GM21526 (cell line): ENCODE measurements around the gene CNTNAP5.
"Not testable (repeated sequence)": the region's sequence is repeated elsewhere in the genome, so short reads cannot be mapped to it uniquely, and the experiment has no call there.

ENCODE experiments used
- ATAC-seq: cut with Tn5 transposase; IDR thresholded peaks from one replicate; pipeline ENCODE4 v1.9.1; 2021; ENCODE audit warnings: moderate library complexity; ENCODE audit not compliant: unreplicated experiment, low FRiP score

Gene CNTNAP5

DNA sequence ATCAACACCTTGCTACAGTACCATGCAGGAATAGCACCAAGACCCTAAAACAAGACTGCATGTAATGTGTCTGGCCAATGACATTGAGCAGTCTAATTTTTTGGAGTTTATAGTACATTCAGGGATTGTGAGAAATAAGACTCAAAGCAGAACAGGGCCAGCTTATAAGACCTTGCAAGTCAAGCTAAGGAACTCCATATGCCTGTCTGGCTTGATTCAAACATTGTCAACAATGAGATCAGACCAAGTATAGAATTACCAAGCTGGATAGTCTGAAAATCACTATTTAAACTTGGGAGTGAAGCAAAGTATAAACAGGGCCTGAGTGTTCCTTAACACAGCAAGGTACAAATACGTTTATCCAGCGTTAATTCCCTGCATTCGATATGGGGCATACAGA lies 370.9 kb downstream of the CNTNAP5 start:
- ATAC-seq: no peak

DNA sequence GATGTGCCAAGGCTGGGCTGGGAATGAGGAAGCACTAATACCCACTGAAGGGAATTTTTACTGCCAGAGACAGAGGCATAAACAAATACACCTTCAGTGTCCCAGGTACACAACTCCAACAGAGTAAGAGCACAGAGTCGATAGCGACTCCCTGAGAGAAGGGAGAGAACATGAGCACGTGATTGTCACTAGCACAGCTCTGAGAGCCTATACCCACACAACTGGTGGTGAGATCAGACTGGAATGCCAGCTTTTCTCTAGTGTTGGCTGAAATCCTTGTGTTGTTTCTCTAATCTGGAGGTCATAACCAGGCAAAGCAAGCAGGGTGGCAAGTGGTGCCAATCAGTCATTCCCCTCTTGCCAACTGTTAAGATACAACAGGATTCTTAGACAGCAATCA lies 377.2 kb downstream of the CNTNAP5 start:
- no peak for ATAC-seq

- not testable (repeated sequence) for ATAC-seq
These were observed 382.9 kb downstream of the CNTNAP5 start for GRCh38 chr2:124407836-124408534.

DNA sequence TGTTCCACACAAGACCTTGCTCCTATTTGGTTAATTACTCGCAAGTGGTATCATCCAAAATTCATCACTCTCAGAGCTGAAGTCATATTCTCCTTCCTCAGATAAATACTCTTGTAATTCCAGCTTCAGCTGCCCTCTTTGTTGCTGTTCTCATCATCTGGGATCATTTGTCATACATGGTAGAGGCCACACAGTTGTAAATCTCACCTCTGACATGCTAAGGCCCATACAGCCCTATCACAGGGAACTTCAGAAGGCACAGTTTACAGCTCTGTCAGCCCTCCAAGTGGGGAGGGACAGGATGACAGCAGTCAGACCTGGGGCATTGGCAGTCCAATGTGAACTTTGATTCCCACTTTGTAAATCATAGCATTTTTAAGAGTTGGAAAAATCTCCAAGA lies 399.0 kb downstream of the CNTNAP5 start:
- no peak for ATAC-seq

GRCh38 chr2:124426122-124426521 lies 401.0 kb downstream of the CNTNAP5 start:
- no peak for ATAC-seq

DNA sequence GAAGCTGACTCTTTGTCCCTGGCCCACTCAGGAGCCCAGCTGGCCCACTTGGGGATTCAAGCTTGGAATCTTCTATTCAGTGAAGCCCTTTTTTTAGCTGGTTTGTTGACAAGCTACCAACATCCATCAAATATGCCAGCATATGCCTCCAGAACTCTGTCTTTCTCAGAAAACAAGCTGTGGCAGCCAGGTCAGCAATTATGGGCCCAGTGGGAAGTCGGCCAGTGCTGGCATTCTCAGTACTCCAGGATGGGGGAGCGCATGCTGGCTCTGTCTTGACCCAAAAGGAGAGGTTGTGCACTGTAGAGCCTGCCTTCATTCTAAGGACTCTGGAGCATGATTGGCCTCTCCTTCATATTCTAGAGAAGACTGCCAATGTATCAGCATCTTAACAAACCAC lies 401.5 kb downstream of the CNTNAP5 start:
- ATAC-seq: no peak

DNA sequence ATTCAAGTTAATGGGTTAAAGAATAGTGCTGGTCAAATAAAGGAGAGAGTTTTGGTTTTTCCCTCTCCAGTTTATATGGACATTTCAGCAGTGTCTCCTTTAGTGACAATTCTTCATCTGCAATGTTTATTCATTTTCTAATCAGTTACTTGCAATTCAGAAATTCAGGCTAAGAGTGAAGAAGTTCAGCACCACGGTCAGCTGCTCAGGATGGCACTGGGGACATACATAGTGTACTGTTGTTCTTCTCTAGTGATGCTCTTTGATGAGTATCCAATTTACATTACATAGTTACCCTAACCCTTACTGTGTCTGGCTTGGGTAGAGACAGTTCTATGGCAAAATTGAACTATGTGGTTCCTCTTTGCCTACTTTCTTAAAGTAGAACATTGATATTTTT lies 412.7 kb downstream of the CNTNAP5 start:
- no peak for ATAC-seq

DNA sequence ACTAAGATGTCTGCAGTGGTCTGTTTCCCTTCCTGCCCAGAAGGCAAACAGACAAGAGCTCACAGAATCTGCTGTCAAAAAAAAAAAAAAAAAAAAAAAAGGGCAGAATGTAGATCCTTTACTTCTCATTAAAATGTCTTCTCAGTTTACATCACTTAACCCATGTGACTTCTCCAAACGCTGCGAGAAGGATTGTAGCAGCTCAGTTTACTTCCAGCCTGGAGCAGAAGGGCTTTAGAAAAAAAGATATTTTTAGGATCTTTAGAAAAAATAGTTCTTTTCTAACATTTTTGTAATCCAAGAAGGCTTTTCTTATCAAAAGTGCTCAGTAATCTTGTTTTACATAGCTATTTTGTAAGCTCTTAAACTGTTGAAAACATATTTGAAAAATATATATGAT lies 425.4 kb downstream of the CNTNAP5 start:
- no peak for ATAC-seq

DNA sequence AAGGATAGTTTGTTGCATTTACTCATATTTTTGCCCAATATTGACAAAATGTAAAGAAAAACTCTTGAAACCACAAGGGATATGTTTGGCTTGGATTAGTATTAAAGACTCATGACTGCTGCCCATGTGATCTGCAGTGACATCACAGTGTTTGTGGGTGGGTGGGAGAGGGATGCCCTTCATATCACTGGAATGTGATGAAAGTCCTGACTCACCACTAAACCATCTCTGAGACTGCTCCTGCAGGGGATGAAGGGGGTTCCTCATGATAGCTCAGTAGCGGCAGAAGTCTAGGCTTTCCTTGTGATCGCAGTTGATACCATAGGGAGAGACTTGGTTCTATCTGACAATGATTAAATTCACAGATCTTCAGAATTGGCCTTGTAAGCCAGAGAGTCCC lies 451.2 kb downstream of the CNTNAP5 start:
- no peak for ATAC-seq

GRCh38 chr2:124478761-124479160 lies 453.7 kb downstream of the CNTNAP5 start:
- ATAC-seq: no peak

- ATAC-seq: no peak
These were observed 455.9 kb downstream of the CNTNAP5 start for GRCh38 chr2:124480958-124481357.

GRCh38 chr2:124482044-124482443 lies 457.0 kb downstream of the CNTNAP5 start:
- no peak for ATAC-seq

DNA sequence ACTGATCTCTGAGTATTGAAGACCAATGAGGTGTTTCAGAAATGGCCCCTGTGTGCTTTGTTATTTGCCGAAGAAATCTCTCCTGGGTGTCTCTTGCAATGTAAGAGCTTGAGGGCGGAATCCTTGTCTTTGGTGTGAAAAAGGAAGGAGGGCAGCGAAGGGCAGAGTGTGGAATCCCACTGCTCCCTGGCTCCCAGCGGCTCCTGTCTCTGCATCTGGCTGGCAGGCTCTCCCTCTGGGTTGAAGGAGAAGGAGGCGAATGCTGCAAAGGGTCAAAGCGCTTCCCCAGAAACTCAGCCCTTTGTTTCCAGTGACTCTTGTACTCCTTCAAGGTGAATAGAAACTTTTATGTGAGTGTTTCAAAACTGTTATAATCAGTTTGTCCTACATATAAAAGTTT lies 457.5 kb downstream of the CNTNAP5 start:
- no peak for ATAC-seq

GRCh38 chr2:124485659-124486058 lies 460.6 kb downstream of the CNTNAP5 start:
- no peak for ATAC-seq

GRCh38 chr2:124489686-124490085 lies 464.6 kb downstream of the CNTNAP5 start:
- ATAC-seq: no peak

GRCh38 chr2:124501575-124502152 lies 476.6 kb downstream of the CNTNAP5 start:
- no peak for ATAC-seq

DNA sequence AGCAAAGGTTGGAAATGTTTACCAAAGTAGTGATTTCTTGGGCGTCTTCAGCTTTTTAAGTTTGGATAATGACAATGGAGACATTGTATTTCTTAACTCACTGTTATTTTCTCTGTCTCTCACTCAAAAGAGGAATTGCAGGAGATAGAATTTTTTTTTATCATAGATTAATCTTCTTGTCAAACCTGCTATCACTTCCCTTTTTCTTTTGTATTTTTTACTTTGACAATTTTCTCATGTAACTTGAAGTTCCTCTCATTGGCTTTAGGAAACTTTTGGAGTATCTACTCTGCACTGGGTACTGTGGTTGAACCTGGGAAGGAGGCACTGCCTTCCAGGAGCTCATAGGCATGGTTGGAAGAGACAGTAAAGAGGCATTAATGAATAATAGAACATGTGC lies 489.1 kb downstream of the CNTNAP5 start:
- ATAC-seq: no peak

DNA sequence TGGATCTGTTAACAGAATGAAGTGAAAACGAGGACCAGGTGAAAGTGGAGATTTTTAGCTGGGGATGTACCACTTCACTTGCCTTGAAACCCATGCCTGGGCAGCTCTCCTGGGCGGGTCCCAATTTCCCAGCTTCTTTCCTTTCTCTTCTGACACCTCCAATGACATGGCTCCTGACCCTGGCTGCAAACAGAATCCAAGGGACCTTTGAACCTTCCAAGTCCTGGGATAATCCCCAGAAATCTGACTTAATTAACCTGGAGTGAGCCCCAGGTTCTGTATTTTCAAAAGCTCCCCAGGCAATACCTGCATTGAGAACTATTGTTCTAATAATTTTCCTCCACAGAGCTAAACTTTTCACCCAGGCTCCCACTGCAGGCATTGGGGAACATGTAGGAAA lies 495.9 kb downstream of the CNTNAP5 start:
- ATAC-seq: no peak

- no peak for ATAC-seq
These were observed 498.0 kb downstream of the CNTNAP5 start for GRCh38 chr2:124523096-124523495.

DNA sequence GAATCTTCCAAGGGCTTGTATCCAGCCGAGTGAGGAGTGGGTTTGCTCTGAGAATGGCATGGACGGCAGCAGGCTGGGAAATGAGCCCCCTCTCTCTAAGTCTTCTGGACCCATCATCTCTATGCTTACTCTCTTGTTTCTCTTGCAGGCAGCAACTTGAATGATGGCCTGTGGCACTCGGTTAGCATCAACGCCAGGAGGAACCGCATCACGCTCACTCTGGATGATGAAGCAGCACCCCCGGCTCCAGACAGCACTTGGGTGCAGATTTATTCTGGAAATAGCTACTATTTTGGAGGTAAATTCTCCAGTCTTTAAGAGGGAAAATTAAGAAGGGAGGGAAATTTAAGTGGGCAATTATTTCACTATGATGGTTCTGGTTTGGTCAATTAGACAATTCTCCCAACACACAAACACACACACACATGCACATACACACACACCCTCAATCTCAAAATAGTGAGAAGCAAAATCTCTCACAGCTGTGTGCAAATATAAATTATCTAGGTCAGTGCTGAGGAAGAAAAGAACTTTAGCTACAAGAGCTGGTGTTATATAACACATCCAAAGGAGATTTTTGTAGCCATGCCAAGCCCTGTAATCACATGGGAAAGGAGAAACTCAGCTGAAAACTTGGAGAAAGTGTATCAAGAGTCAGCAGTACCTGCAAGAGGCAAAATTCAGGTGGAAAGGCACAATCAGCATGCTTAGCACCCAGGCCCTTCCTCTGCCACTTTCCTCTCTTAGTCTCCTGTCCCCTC lies 499.2 kb downstream of the CNTNAP5 start:
- ATAC-seq: no peak

DNA sequence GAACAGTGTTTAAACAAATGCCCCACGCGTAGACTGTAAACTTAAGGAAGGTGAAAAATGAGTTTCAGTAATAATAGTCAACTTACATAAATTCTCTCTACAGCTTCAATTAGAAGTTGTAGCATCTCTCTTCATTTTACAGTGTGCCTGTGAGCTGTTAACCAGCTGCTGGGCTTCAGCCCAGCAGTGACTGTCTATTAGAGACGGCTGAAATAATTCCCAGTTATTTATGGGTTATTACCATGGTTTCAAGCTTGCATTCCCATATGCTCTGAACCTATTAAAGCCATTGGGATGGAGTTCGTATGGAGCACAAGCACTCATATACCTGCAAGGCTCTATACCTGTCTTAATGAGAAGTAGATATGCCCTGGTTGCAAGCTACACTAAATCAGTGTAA lies 501.1 kb downstream of the CNTNAP5 start:
- no peak for ATAC-seq

GRCh38 chr2:124530203-124530602 lies 505.1 kb downstream of the CNTNAP5 start:
- no peak for ATAC-seq
